Inferior parietal cortex (tissue), 1 donor: ENCODE results near the gene SLC6A9.

Experiments
- DNase-seq: peaks from one replicate; pipeline ENCODE4 v3.0.0-alpha.2; 2016; ENCODE audit errors: extremely low spot score

SLC6A9 gene

GRCh38 chr1:43983253-43983899, 47.9 kb downstream of the SLC6A9 start:
- DNase-seq, result no peak

GRCh38 chr1:43982808-43983207, 48.5 kb downstream of the SLC6A9 start:
- no peak for DNase-seq

- no peak for DNase-seq
Observed at GRCh38 chr1:43982241-43982640, 49.0 kb downstream of the SLC6A9 start.

- DNase-seq, result no peak
Observed at GRCh38 chr1:43981636-43982035, 49.6 kb downstream of the SLC6A9 start.

GRCh38 chr1:43981135-43981491, 50.1 kb downstream of the SLC6A9 start:
- no peak for DNase-seq

- no peak for DNase-seq
Observed at GRCh38 chr1:43980255-43981134, 50.8 kb downstream of the SLC6A9 start.

- no peak for DNase-seq
Observed at GRCh38 chr1:43979528-43980254, 51.6 kb downstream of the SLC6A9 start.

GRCh38 chr1:43979261-43979527, 52.1 kb downstream of the SLC6A9 start:
- no peak for DNase-seq

- no peak for DNase-seq
Observed at GRCh38 chr1:43978551-43979260, 52.6 kb downstream of the SLC6A9 start, which contains the start of gene B4GALT2. B4GALT2 (plus strand) TSS chr1:43979210; CDS start chr1:43981161, 1,951 bp downstream.

- DNase-seq, result no peak
Observed at GRCh38 chr1:43978264-43978550, 53.1 kb downstream of the SLC6A9 start.

- no peak for DNase-seq
Observed at GRCh38 chr1:43977376-43978263, 53.6 kb downstream of the SLC6A9 start.

- DNase-seq, result no peak
Observed at GRCh38 chr1:43976890-43977289, 54.4 kb downstream of the SLC6A9 start.

GRCh38 chr1:43976045-43976444, 55.2 kb downstream of the SLC6A9 start:
- no peak for DNase-seq

GRCh38 chr1:43975249-43975961, 55.9 kb downstream of the SLC6A9 start:
- DNase-seq, result no peak

- DNase-seq, result peak; percentile 98
Observed at GRCh38 chr1:43974443-43975248, 56.6 kb downstream of the SLC6A9 start, which contains the start of gene ATP6V0B. ATP6V0B (plus strand) TSS chr1:43974960; CDS start chr1:43975041, 81 bp downstream.

GRCh38 chr1:43973981-43974442, 57.2 kb downstream of the SLC6A9 start:
- no peak for DNase-seq

GRCh38 chr1:43971336-43971980, 59.8 kb downstream of the SLC6A9 start:
- DNase-seq, result no peak

- DNase-seq, result no peak
Observed at GRCh38 chr1:43970911-43971310, 60.4 kb downstream of the SLC6A9 start.

GRCh38 chr1:43970502-43970901, 60.8 kb downstream of the SLC6A9 start:
- no peak for DNase-seq
